Stimulated activated CD8-positive, alpha-beta memory T cell treated with anti-CD3 and anti-CD28 coated beads, Interleukin-15, amount 100 ng/mL, for 4 hours (primary cell): ENCODE data around the gene CCDC24.

Experiments
- DNase-seq, 2 donors: peaks; one replicate each; pipeline ENCODE4 v3.0.0-alpha.2; 2020; ENCODE audit warnings: low read depth in 2 of 2

The CCDC24 gene

DNA sequence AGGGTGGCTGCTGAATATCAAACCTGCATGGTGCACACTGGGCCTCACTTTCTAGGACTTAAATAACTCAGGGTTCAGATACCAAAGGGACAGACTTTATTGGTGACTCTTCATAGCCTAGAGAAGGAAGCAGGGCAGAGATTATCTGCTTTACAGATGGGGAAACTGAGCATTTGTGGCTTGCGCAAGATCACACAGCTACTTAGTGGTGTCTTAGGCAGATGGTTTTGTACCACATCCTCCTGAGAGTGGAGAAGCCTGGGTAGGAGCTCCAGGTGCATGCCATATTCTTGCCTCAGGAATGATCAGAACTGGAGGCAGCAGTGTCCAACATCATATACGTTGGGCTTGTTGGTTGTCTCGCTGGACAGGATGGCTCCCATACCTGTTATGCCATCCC lies 28.4 kb upstream of the CCDC24 start:
- DNase-seq: no peak

DNA sequence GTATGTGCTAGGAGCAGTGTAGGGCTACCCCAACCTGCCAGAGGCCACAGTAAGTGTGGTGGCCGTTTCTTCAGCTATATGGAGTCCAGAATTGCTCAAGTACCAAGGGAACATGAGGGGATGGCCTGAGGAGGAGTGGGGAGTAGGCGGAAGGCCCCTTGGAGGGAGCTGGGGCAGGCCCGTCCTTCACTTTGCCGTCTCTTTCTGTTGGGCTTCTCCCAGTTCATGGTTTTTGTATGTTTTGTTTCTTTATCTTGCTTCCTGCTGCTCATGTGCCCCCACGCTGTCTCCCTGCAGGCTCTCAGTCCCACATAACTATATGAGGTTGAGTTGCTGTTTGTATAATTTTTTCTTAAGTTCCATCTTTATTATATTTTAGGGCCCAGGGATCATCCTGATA lies 27.5 kb upstream of the CCDC24 start:
- no peak for DNase-seq

DNA sequence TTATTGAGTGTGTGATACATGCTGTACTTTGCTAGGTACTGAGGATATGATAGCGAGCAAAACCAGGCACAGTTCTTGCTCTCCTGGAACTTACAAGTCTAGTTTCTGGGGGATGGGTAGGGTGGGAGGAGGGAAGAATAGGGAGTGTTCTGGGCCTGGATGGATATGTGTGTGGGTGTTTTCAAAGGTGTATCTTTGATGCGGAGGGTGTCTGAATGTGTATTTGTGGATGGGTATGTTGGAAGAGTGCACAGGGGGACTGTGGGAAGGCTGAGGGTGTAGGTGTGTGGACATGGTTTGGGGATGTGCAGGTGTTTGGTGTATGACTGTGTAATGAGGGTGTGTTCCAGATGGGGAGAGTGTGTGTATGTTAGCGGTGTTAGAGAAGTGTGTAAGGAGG lies 26.1 kb upstream of the CCDC24 start:
- DNase-seq: no peak

DNA sequence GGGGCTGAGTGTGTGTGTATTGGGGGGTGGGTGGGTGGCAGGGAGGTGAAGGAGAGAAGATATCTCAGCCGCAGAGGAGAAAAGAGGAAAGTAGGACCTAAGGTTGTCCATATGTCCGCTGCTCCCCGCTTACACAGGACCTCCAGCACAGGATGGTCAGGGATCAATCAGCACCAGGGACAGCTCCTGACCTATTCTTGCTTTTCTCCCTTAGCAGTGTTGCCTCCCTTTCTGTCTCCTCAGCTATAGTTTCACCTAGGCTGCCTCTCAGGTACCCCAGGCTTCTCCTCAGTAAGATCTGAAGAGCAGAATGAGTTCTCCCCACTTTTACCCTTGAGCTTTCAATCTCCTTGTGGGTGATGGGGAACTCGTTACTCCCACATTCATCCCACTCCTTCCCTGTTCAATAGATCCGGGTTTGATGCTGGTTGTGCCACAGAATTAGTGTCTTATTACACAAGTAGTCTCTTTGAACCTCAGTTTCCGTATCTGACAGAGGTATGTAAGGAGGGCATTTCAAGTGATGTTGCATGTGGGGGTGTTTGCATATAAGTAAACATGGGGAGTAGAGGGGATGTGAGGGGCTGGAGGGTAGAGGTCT lies 23.0 kb upstream of the CCDC24 start:
- DNase-seq: no peak

DNA sequence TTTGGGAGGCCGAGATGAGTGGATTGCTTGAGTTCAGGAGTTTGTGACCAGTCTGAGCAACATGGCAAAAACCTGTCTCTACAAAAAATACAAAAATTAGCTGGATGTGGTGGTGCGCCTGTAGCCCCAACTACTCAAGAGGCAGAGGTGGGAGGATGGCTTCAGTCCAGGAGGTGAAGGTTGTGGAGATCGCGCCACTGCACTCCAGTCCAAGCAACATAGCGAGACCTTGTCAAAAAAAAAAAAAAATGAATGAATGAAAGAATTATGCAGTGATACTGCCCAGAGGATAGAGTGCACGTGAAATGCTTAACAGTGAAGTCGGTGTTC lies 22.0 kb upstream of the CCDC24 start:
- DNase-seq: no peak

DNA sequence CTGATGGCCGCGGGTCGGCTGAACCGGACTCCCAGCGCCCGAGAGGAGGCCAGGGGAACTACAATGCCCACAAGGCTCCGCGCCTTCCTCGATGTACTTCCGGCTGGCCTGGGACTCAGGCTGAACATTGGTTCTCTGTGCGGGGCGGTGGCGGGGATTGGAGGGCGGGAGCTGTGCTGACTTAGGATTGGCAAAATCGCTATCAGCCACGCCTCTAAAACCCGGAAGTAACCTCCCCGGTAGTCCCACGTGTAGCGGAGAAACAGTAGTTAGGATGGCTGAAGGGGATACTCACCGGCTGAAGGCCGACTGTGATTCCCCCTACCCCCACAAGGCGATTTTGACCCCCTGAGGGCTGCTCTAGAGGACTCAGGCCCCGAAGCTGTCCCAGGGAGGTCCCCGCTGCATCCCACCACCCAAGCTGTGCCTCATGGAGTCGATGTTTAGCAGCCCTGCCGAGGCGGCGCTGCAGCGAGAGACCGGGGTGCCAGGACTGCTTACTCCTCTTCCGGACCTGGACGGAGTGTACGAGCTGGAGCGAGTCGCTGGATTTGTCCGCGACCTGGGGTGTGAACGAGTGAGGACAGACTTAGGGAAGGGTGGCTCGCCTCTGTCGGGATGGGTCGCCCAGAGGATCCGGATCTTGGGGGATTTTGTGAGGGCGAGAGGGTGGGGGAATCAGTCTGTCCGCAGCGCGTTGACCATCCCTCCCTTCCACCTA lies 21.5 kb upstream of the CCDC24 start, which contains the start of gene DPH2:
TSS of gene DPH2 (plus strand) at position 265 of the 721 bp plus-strand sequence. CDS start at position 431, 166 bp downstream.
- DNase-seq: peak; percentile 90 to 96

DNA sequence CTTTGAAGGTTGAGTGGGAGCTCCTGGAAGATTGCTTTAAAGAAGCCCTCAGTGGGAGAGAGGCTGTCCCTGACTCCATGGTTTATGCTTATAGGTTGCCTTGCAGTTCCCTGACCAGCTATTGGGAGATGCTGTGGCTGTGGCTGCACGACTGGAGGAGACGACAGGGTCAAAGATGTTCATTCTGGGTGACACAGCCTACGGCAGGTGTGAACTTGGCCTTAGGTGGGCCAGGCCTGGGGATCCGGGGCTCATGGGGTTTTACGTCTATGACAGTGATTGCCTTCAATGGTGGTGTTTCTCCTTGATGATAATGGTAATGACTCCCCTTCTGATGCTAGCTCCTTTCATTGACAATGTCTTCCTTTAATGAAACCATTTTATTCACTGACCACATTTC lies 20.9 kb upstream of the CCDC24 start:
- no peak for DNase-seq

DNA sequence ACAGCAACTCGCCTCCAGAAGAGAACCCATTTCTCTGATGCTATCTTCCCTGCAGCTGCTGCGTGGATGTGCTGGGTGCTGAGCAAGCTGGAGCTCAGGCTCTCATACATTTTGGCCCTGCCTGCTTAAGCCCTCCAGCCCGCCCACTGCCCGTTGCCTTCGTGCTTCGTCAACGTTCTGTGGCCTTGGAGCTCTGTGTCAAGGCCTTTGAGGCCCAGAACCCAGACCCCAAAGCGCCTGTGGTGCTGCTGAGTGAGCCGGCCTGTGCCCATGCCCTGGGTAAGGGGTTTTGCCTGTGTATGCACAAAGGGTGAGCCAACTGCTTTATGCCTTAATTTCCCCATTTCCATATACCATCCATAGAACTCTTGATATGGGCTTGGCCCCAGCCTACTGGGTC lies 20.5 kb upstream of the CCDC24 start:
- no peak for DNase-seq

DNA sequence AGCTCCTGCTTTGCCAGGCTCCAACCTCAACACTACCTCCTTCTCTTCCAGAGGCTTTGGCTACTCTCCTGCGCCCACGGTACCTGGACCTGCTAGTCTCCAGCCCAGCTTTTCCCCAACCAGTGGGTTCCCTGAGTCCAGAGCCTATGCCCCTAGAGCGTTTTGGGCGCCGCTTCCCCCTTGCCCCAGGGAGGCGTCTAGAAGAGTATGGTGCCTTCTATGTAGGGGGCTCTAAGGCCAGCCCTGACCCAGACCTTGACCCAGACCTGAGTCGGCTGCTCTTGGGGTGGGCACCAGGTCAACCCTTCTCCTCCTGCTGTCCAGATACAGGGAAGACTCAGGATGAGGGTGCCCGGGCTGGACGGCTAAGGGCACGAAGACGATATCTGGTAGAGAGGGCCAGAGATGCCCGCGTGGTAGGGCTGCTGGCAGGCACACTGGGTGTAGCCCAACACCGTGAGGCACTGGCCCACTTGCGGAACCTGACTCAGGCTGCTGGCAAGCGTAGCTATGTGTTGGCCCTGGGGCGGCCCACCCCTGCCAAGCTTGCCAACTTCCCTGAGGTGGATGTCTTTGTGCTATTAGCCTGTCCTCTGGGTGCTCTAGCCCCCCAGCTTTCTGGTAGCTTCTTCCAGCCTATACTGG lies 19.9 kb upstream of the CCDC24 start:
- no peak for DNase-seq

DNA sequence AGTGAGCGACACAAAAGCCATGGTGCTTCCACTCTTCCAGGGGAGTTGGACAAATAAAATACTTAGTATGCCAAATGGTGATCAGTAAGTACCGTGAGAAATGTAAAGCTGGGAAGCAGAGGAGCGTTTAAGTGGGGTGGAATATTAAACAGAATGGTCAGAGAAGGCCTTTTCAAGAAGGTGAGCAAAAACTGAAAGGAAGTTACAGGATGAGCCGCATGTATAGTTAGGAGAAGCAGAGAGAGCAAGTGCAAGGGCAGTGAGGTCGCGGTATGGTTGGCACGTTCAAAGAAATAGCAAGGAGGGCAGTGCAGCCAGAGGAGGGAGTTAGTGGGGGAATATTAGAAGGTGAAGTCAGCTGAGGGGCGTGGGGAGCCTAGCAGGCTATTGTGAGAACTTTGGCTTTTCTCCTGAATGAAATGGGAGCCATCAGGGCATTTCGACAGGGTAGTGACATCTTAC lies 17.4 kb upstream of the CCDC24 start:
- DNase-seq: no peak

DNA sequence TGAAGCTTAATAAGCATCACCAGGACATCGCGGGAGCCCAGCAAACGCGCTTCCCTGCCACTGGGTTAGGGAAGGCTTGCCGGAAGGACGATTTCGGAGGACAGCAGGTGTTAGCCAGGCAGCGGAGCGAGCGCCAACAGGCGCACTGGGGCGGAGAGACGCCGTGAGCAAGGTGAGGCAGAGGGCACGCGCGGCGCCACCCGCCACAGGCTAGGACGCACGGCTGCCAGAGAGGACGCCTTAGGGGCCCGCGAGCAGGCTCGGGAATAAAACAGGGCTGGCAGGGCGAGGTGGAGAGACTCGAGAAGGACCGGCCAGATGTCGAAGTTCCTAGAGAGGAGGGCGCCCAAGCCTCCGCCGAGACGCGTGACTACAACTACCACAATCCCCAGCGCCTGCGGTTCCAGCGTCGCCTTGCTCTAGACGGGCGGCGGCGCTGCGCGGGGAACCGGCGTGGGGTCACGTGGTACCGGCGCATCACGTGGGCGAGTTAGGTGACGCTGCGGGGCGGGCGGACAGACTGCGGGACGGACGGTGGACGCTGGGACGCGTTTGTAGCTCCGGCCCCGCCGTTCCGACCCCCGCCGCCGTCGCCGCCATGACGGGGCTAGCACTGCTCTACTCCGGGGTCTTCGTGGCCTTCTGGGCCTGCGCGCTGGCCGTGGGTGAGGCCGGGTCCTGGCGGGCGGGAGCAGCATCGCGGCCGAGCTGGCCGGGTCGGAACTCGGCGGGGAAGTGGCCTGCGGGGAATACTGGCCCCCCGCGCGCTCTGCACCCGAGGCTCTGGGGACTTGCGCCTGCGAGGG lies 16.8 kb upstream of the CCDC24 start, which contains the start of gene ATP6V0B:
TSS of gene ATP6V0B (plus strand) at position 518 of the 806 bp plus-strand sequence. CDS start at position 599, 81 bp downstream.
- peak; percentile 86 to 87 for DNase-seq

DNA sequence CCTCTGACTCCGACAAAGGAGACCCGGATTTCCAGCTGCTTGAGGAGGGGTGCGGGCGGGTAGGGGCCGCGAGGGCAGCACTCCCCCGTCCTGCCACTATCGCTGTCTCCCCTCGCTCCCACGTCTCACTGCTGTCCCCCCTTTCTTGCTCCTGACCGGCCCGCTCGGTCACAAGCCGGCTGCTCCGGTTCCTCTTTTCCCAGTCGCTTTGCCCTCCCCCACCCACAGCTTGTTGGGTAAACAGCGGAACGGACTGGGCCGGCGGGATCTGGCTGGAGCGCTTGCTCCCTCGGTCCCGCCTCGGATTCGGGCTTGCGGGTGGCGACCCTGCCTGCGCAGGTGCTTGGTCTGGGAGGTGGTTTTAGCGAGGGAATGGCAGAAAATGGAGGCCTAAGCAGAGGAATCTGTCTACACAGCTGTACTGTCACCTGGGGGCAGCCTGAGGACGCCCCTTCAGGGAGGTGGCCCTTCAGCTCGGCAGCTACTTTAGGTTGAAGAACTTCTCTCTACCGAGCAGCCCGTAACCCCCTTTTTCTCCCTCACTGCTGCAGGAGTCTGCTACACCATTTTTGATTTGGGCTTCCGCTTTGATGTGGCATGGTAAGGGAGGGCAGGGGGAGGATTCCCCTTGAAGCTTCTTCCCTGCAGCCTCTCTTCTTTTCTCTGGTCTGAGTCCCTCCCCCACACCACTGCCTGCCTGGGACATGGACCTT lies 16.0 kb upstream of the CCDC24 start:
- no peak for DNase-seq

DNA sequence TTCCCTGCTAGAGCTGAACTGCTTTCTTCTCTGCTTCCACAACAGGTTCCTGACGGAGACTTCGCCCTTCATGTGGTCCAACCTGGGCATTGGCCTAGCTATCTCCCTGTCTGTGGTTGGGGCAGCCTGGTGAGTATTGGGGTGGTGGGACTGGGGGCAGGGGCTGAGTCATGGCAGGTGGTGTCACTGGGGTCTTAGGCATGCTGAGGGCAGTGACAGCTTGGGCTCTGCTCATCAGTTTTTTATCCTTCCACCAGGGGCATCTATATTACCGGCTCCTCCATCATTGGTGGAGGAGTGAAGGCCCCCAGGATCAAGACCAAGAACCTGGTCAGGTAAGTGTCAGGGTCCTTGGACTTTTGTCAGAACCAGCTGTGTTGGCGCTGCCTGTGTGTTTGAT lies 15.4 kb upstream of the CCDC24 start:
- DNase-seq: no peak

DNA sequence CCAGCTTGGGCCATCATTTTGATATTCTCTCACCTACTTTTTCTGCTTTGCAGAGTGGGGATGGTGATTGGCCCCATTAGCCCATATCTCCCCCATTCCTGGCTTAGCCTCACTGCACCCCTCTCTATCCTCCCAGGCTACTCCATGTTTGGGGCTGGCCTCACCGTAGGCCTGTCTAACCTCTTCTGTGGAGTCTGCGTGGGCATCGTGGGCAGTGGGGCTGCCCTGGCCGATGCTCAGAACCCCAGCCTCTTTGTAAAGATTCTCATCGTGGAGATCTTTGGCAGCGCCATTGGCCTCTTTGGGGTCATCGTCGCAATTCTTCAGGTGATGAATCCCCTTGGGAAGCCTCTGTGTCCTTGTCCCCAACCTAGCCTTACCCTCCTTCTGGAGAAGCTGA lies 14.5 kb upstream of the CCDC24 start:
- DNase-seq: no peak

DNA sequence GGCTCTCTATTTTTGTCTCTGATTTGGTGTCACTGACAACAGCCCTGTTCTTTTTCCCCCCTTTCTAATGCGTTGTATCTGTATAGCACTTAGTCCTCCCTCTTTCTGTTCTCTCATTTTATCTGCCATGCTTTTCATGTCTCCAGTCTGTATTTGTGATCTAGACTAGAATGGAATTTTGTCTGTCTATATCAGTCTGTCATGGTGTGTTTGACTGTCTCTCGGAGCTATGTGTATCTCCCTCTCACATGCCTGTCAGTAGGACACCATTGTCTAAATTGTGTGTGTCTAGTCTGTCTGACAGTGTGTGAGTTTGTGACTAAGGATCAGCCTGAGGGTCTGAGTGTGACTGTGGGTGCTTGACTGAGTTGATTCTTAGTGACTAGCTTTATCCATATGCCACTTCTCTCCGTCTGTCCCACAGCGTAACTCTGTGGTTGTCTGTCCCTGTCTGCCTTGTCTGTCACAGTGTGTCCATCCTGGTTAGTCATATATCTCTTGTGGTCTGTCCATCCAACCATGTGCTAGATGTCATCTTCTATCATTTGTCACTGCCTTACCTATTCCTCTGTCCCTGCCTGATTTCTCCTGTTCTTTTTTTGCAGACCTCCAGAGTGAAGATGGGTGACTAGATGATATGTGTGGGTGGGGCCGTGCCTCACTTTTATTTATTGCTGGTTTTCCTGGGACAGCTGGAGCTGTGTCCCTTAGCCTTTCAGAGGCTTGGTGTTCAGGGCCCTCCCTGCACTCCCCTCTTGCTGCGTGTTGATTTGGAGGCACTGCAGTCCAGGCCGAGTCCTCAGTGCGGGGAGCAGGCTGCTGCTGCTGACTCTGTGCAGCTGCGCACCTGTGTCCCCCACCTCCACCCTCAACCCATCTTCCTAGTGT lies 13.8 kb upstream of the CCDC24 start:
- DNase-seq: no peak

DNA sequence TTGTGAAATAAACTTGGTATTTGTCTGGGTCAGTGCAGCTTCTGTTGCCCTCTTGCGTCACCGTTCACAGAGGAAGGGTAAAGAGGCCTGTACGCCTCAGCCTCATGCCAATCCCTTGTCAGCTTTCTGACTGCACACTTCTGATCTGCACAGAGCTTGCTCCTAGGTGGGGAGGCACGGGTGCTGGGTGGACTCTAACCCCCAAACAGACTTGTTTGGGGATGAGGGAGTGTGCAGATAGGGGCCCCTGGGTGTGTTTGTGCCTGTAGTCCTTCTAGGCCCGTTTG lies 13.2 kb upstream of the CCDC24 start:
- DNase-seq: no peak

DNA sequence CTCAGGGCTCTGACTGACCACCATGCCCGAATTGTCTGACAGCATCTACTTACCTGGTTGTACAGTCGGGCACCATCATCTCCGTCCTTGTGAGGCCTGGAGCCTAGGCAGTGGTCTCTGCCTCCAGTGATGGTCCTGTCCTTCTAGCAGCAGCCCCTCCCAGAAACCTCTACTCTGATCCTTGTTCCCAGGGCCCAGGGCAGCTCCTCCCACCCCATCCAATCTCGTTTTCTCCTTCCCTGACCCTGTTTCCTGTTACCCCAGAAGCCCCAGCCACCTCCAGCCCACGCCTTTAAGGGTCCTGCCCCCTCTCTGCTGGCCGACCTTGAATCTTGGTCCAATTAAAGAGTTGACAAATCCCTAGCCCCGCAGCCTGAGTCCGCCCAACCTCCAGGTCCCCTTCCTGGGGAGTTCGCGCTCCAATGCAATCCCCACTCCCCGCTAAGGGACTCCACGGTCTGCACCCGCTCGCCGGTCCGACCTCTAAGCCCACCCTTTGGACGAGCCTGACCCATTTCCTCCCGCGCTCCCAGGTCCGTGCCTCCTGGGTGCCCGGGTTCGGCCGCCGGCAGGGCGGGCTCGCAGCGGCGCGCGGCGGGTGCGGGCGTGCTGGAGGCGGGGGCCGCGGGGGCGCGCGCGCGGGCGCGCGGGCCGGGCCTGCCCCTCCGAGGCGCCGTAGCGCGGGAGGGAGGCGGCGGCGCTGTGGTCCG lies 12.7 kb upstream of the CCDC24 start, which contains the start of gene B4GALT2:
TSS of gene B4GALT2 (plus strand) at position 660 of the 710 bp plus-strand sequence. CDS start 1,951 bp downstream, outside the sequence.
- DNase-seq: peak in 1 of 2 donors; percentile 23

DNA sequence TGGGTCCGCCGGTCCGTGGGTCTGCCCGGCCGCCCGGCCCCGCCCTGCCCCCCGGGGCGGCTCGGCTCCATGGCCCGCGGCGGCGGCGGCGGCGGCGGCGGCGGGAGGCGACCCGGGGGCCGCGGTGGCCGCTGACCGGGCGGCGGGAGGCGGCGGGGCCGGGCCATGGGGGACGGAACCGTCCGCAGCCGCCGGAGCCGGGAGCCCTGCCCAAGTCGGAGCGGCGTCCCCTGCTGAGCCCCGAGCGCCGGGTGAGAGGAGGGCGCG lies 12.2 kb upstream of the CCDC24 start:
- no peak for DNase-seq

DNA sequence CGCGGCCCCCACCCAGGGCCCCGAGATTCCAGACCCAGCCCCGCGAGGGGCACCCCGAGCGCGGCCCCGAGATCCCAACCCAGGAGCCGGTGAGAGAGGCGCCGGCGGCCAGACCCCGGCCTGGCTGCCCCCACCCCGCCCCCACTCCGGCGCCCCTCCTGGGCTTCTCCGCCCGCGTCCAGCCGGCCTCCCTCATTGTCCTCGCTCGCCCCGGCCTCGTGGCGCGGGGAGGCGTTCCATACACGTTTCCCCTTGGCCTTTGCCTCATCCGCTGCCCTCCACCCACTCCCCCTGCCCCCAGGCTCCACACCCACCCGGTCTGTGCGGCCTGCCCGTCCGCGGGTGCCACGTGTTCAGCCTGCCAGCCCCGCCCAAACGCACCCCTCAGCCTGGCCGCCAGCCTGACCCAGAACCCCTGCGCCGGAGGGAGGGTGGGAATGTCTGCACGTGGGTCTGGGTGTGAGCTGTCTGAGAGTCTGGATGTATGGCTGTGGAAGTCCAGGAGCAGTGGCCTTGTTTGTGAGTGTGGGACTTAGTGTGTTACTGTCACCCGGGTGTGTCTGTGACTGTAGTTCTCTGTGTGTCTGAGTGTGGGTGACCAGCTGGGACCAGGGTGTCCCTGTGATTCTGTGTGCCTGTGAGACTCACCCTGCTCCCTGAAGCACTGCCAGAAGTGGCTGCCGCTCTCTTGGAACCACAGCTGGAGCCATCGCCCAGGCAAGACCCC lies 11.7 kb upstream of the CCDC24 start:
- DNase-seq: peak in 1 of 2 donors; percentile 30
